SH-SY5Y (cell line): ENCODE measurements around the gene ENOX1.

Experiments
- GATA2 ChIP-seq: IDR thresholded peaks from 2 replicates; pipeline ENCODE4 v1.6.1; 2011; ENCODE audit warnings: mild to moderate bottlenecking, low read depth, low read length
- GATA3 ChIP-seq: IDR thresholded peaks from 2 replicates; pipeline ENCODE4 v1.6.1; 2011; ENCODE audit warnings: low read depth, mild to moderate bottlenecking, low read length, moderate library complexity

DNA sequence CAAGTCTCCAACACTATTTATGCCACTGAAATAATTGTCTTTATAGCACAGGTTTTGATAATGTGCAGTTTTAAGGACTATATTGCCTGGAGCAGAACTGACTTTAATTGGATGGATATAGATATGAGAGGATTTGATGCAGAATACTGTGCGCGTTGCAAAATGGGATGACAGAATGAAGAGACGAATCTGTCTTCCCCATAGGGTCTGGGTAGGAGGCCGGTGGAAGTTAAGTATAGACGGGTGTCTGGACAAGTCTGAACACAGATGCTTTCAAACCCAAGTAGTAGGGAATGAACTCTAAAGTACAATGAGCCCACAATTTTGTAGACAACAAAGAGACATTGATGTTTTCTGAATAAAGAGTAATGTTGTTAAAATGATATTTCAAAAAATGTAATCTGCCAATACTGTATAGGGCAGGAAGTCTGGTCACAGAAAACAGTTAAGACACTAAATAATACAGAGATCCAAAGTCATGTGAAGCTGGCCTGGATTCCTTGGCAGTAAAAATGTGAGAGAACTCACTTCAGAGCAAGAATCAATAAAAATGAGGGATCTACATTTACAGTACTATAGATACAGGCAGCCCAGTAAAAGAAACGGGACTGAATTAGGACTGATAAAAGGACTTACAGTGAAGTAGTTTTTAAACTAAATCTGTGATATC lies 125.5 kb downstream of the ENOX1 start:
- TF ChIP-seq GATA2 (no peak), GATA3 (no peak)
